Adipocyte (in vitro differentiated cells): ENCODE data around the gene WDR17.

Experiments used
- DNase-seq: peaks from one replicate; pipeline ENCODE4 v3.0.0-alpha.2; 2015; ENCODE audit warnings: low read depth
- H3K27me3 ChIP-seq: replicated peaks from 2 replicates; pipeline ENCODE4 v1.7.0; 2013; ENCODE audit warnings: mild to moderate bottlenecking, low read length, moderate library complexity; ENCODE audit not compliant: control insufficient read depth, insufficient read depth
- H3K36me3 ChIP-seq: 2 replicates; pipeline ENCODE4 v1.7.0; 2013; ENCODE audit warnings: low read length, mild to moderate bottlenecking, moderate library complexity; ENCODE audit not compliant: control insufficient read depth, insufficient read depth, severe bottlenecking
- H3K4me1 ChIP-seq: 2 replicates; pipeline ENCODE4 v1.7.0; 2013; ENCODE audit warnings: mild to moderate bottlenecking, low read length, moderate library complexity; ENCODE audit not compliant: control insufficient read depth, insufficient read depth
- H3K4me3 ChIP-seq: 2 replicates; pipeline ENCODE4 v1.7.0; 2013; ENCODE audit warnings: mild to moderate bottlenecking, low read length, moderate library complexity
- H3K9ac ChIP-seq: 2 replicates; pipeline ENCODE4 v1.7.0; 2013; ENCODE audit warnings: mild to moderate bottlenecking, low read length, moderate library complexity
- H3K9me3 ChIP-seq: 2 replicates; pipeline ENCODE4 v1.7.0; 2013; ENCODE audit warnings: mild to moderate bottlenecking, low read length, moderate library complexity; ENCODE audit not compliant: control insufficient read depth

WDR17 gene

DNA sequence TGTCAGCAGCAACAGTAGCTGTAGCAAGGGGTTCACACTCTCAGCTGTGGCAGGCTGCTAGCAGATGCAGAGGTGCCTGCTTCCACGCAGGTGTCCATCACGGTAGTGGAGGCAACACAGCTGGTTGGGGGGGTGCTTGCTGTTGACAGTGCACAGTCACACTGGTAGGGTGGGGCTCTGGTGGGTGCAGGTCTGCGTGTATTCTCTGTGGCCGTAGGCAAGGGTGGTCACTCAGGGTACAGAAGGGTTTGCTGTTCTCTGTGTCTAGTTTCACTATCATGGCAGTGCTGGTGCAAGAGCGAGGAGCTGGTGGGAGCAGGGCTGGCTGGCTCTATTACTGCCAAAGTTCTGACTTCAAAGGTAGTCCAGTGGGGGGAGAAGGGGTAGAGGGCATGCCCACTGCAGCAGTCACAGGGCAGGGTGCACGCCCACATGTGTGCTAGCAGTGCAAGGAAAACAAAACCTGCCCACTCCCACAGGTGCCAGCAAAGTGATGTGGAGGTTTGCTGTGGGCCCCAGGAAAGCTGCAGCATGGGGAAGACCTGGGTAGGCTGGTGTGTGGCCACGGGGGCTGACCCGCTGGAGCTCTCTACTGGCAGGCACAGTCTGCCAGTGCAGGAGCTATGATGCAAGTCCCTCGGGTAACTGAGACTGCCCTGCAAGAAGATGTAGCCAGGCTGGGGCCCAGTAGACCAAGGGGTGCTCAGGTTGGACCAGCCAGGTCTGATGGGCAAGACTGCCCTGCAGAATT is 21.6 kb upstream of the WDR17 start:
- H3K9me3 ChIP-seq, result peaks cover 8% of the 10 kb centered on the region
- H3K27me3 ChIP-seq, result no peaks in the 10 kb centered on the region
- no peak for DNase-seq
- H3K4me1 ChIP-seq, result peaks cover 12% of the 10 kb centered on the region
- no peak overlapping the region for H3K9ac ChIP-seq
- H3K4me3 ChIP-seq, result no peak overlapping the region
- H3K36me3 ChIP-seq, result no peaks in the 10 kb centered on the region

DNA sequence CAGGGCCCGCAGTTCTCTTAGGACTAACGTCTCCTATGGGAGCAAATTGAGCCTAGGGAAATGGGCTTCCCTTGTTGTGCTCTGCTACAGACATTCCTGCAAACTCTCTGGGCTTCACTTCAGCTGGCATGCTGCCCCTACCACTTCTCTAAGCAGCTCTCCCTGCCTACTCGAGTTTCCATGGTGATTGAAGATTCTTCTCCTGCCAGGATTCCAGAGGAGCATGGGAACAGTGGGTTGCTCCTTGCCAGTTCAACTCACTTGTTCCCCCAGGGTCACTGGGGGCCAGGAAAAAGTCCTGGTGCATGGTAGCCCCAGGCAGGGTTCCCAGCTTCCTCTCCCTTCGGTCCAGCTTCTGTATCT is 21.1 kb upstream of the WDR17 start:
- no peaks in the 10 kb centered on the region for H3K27me3 ChIP-seq
- H3K36me3 ChIP-seq, result no peaks in the 10 kb centered on the region
- H3K4me3 ChIP-seq, result no peak overlapping the region
- H3K4me1 ChIP-seq, result peaks cover 12% of the 10 kb centered on the region
- H3K9me3 ChIP-seq, result peaks cover 2% of the 10 kb centered on the region
- DNase-seq, result peak; percentile 51
- no peak overlapping the region for H3K9ac ChIP-seq

DNA sequence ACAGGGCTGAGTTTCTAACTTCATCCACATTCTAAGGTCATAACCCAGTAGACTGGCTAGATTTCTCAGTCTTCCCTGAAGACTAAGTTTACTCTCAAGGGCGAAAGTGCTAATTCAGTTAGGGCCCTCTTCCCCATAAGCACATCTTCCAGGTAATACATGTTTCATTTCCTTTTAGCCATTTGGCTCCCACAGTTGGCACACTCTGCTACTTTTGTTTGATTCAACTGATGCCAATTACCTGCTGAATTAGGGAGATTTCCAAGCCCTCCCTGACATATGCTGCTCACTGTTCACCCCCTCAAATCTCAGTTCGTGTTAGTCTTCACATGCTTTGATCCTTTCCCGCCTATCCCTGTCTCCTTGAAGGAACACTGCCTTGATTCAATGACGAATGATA is 17.0 kb upstream of the WDR17 start:
- Histone ChIP-seq H3K4me1 (peaks cover 12% of the 10 kb centered on the region), H3K27me3 (no peaks in the 10 kb centered on the region), H3K9me3 (no peaks in the 10 kb centered on the region), H3K4me3 (no peak overlapping the region), H3K36me3 (no peaks in the 10 kb centered on the region), H3K9ac (no peak overlapping the region)
- DNase-seq, result no peak

DNA sequence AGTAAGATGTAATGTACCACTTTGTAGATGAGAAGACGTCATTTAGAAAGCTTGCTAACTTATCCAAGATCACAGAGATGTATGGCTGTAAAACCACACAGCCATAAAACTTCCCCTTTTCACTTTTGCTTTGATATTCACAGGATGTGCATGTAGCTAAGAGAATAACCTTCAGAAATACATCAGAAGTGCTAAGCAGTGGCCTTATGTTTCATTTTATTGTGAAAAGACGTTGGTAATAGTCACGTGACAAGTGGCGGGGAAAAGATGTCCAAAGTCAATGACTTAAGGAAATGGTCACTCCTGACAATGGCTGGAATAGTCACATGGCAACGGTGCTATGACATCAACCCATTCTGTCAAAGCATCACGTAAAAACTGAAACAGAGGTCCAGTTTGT is 12.9 kb upstream of the WDR17 start:
- H3K36me3 ChIP-seq, result no peaks in the 10 kb centered on the region
- no peak overlapping the region for H3K4me3 ChIP-seq
- H3K27me3 ChIP-seq, result no peaks in the 10 kb centered on the region
- H3K4me1 ChIP-seq, result peaks cover 3% of the 10 kb centered on the region
- no peak for DNase-seq
- H3K9me3 ChIP-seq, result no peaks in the 10 kb centered on the region
- H3K9ac ChIP-seq, result no peak overlapping the region

DNA sequence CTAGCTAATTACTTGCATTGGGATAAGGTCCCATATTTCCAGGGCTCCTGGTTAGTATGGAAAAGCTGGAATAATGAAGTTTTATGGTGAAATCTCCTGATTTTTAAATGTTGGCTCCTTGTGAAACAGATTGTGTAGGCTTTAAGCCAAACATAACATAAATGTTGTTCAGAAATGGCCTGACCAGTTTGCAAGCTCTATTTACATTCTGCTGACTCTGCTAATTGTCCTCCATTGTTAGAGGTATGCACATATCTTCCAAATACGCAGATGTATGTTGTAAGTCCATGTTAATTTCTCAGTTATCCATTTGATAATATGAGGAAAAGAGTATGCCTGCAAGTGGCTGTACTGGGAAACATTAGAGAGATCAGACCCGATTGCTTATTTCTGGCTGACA is 11.9 kb upstream of the WDR17 start:
- H3K36me3 ChIP-seq, result no peaks in the 10 kb centered on the region
- peaks cover 3% of the 10 kb centered on the region for H3K4me1 ChIP-seq
- H3K4me3 ChIP-seq, result no peak overlapping the region
- DNase-seq, result peak; percentile 14
- no peaks in the 10 kb centered on the region for H3K9me3 ChIP-seq
- H3K9ac ChIP-seq, result no peak overlapping the region
- no peaks in the 10 kb centered on the region for H3K27me3 ChIP-seq

DNA sequence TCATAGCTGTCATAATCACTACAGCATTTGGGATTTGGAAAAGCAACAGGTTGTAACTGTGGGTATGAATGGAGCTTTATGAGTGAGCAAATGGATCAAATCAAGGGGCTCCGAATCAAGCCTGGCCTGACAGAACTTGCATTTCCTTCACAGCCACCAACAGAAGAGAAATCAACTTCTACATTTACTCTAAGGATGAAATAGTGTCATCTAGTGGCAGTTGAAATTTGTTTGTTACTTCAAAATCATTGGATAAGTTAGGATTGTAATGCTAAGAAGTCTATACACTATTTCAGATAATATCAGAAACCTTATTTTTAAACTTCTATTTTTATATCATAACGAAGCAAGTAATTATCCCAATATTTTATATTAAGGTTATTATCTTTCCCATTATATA is 10.7 kb upstream of the WDR17 start:
- Histone ChIP-seq H3K4me1 (peaks cover 3% of the 10 kb centered on the region), H3K4me3 (no peak overlapping the region), H3K9me3 (no peaks in the 10 kb centered on the region), H3K36me3 (no peaks in the 10 kb centered on the region), H3K9ac (no peak overlapping the region), H3K27me3 (no peaks in the 10 kb centered on the region)
- peak; percentile 36 for DNase-seq

DNA sequence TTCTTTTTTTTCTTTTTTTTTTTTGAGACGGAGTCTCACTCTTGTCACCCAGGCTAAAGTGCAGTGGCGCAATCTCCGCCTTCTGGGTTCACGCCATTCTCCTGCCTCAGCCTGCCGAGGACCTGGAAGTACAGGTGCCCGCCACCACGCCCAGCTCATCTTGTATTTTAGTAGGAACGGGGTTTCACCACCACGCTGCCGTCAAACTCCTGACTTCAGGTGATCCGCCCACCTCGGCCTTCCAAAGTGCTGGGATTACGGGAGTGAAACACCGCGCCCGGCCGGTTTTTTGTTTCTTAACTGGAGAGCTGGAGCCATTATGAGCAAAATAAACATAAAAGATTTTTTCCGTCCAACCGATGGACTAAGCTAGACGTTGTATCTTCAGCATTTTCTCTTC is 1.9 kb upstream of the WDR17 start:
- Histone ChIP-seq H3K9me3 (no peaks in the 10 kb centered on the region), H3K36me3 (no peaks in the 10 kb centered on the region), H3K9ac (no peak overlapping the region), H3K4me3 (no peak overlapping the region), H3K27me3 (no peaks in the 10 kb centered on the region), H3K4me1 (no peaks in the 10 kb centered on the region)
- no peak for DNase-seq

DNA sequence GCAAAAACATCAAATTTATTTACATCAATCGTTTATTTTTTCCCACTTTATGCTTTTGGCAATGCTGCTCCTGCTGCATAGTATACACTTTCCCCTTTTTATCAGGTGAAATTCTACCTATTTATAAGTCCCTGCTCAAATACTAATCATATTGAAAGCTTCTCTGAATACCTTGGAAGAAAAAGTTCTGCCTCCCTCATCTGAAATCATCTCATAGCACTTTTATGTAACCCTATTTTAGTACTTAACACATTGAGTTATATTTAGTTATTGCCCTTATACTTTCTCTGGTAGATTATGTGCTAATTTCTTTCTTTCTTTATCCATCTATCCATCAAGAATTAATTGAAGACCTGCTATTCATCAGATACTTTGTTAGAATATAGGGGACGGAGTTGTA is 1.1 kb upstream of the WDR17 start:
- DNase-seq, result no peak
- no peak overlapping the region for H3K4me3 ChIP-seq
- H3K4me1 ChIP-seq, result no peaks in the 10 kb centered on the region
- H3K36me3 ChIP-seq, result no peaks in the 10 kb centered on the region
- no peaks in the 10 kb centered on the region for H3K9me3 ChIP-seq
- H3K27me3 ChIP-seq, result no peaks in the 10 kb centered on the region
- H3K9ac ChIP-seq, result no peak overlapping the region

DNA sequence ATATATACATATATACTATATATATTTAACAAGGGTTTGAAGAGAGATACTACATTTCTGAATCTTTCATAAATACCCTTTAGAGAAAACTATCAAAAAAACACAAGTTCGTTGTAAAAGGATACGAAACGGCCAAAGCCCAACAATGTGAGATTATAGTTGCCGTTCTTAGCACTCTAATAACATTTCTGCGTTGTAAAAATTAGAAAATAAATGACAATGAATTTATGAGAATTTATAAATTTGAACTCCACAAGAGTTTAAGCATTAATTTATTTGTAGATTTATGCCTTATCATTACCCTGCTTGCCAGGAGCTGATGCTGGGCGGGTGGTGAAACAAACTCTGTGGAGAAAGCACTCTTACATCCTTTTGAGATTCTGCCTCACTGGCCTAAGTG is 1.1 kb downstream of the WDR17 start:
- H3K9me3 ChIP-seq, result no peaks in the 10 kb centered on the region
- no peaks in the 10 kb centered on the region for H3K27me3 ChIP-seq
- no peaks in the 10 kb centered on the region for H3K36me3 ChIP-seq
- DNase-seq, result no peak
- H3K4me1 ChIP-seq, result no peaks in the 10 kb centered on the region
- no peak overlapping the region for H3K9ac ChIP-seq
- H3K4me3 ChIP-seq, result no peak overlapping the region

DNA sequence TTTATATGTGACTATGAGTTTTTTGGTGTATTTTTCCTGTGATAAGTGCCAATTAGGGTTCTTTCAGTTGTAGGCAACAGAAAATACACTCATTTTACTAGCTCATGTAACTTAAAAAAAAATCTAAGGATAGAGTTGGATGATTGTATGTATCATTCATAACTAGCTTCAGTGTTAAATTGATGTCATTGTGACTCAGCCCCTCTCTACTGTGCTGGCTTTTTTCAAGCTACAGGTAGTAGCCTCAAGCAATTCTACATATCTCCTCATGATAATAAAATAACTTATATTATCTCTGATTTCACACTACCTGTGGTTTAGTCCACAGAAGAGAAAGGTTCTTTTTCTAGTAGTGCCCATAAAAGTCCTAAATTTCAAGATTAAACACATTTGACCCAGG is 11.9 kb downstream of the WDR17 start:
- no peak overlapping the region for H3K9ac ChIP-seq

DNA sequence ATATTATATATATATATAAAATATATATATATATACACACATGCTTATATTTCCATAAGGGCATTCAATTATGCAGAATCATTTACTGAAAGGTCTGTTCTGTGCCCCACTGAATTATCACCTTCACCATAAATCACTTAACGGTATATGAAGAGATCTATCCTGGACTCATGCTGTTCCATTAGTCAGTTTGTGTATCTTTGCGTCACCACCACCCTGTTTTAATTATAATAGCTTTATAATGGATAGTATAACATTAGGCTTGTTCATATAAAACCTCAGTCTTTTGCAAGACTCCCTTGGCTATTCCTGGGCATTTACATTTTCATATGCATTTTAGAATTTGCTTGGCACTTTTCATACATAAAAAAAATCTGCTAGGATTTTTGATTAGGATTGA is 19.1 kb downstream of the WDR17 start:
- no peaks in the 10 kb centered on the region for H3K9me3 ChIP-seq
- H3K27me3 ChIP-seq, result no peaks in the 10 kb centered on the region
- no peaks in the 10 kb centered on the region for H3K4me1 ChIP-seq
- H3K4me3 ChIP-seq, result no peak overlapping the region
- H3K36me3 ChIP-seq, result no peaks in the 10 kb centered on the region
- DNase-seq, result no peak
- H3K9ac ChIP-seq, result no peak overlapping the region

More for the DNA sequence above, 11.9 kb downstream of the WDR17 start:
- DNase-seq, result no peak
- H3K4me1 ChIP-seq, result no peaks in the 10 kb centered on the region
- H3K27me3 ChIP-seq, result no peaks in the 10 kb centered on the region
- no peaks in the 10 kb centered on the region for H3K36me3 ChIP-seq
- no peaks in the 10 kb centered on the region for H3K9me3 ChIP-seq
- H3K4me3 ChIP-seq, result no peak overlapping the region

DNA sequence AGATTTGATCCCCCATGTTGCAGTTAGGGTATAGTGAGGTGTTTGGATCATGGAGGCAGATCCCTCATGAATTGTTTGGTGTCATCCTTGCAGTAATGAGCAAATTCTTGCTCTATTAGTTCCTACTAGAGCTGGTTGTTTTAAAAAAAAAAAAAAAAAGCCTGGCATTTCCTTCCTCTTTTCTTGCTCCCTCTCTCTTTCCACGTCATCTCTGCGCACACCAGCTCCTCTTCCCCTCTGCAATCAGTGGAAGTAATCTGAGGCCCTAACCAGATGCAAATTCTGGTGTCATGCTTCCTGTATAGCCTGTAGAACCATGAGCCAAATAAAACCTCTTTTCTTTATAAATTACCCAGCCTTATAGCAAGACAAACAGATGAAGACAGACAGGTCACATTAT is 24.5 kb downstream of the WDR17 start:
- H3K4me3 ChIP-seq, result no peak overlapping the region
- H3K9me3 ChIP-seq, result peaks cover 8% of the 10 kb centered on the region
- no peak for DNase-seq
- H3K9ac ChIP-seq, result no peak overlapping the region
- H3K27me3 ChIP-seq, result no peaks in the 10 kb centered on the region
- no peaks in the 10 kb centered on the region for H3K36me3 ChIP-seq
- H3K4me1 ChIP-seq, result no peaks in the 10 kb centered on the region
